GM12875 (cell line): ENCODE data around the gene KRT32.

Source experiments
- H3K4me3 ChIP-seq: one replicate; pipeline ENCODE4 v1.5.1; 2011; ENCODE audit warnings: low read depth, low read length, control low read depth
- TF ChIP-seq, protein P1 (sequence below): IDR thresholded peaks from 2 replicates; pipeline ENCODE4 v1.5.1; 2011; ENCODE audit warnings: low read depth, mild to moderate bottlenecking, control low read depth, inconsistent platforms, low read length, moderate library complexity, borderline replicate concordance; ENCODE audit not compliant: insufficient read depth

Gene KRT32

GRCh38 chr17:41413353-41413957 lies 53.7 kb downstream of the KRT32 start:
- TF ChIP-seq, protein P1, sequence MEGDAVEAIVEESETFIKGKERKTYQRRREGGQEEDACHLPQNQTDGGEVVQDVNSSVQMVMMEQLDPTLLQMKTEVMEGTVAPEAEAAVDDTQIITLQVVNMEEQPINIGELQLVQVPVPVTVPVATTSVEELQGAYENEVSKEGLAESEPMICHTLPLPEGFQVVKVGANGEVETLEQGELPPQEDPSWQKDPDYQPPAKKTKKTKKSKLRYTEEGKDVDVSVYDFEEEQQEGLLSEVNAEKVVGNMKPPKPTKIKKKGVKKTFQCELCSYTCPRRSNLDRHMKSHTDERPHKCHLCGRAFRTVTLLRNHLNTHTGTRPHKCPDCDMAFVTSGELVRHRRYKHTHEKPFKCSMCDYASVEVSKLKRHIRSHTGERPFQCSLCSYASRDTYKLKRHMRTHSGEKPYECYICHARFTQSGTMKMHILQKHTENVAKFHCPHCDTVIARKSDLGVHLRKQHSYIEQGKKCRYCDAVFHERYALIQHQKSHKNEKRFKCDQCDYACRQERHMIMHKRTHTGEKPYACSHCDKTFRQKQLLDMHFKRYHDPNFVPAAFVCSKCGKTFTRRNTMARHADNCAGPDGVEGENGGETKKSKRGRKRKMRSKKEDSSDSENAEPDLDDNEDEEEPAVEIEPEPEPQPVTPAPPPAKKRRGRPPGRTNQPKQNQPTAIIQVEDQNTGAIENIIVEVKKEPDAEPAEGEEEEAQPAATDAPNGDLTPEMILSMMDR = no peak
- no peak overlapping the region for H3K4me3 ChIP-seq

- H3K4me3 ChIP-seq = no peak overlapping the region
- TF ChIP-seq, protein P1 = no peak
Observed at GRCh38 chr17:41411072-41411840, 55.9 kb downstream of the KRT32 start.
